Astrocyte (in vitro differentiated cells and primary cell): ENCODE results near the gene SF1.

ENCODE experiments used
- EZH2 ChIP-seq: IDR thresholded peaks from 2 replicates; pipeline ENCODE4 v1.6.1; 2012; ENCODE audit warnings: mild to moderate bottlenecking, low read length, inconsistent platforms; ENCODE audit not compliant: insufficient read depth
- TF ChIP-seq, protein P1 (sequence below): IDR thresholded peaks from 2 replicates; pipeline ENCODE4 v1.5.1; 2011; ENCODE audit warnings: low read depth, mild to moderate bottlenecking, inconsistent platforms, low read length, moderate library complexity; ENCODE audit not compliant: insufficient read depth

DNA sequence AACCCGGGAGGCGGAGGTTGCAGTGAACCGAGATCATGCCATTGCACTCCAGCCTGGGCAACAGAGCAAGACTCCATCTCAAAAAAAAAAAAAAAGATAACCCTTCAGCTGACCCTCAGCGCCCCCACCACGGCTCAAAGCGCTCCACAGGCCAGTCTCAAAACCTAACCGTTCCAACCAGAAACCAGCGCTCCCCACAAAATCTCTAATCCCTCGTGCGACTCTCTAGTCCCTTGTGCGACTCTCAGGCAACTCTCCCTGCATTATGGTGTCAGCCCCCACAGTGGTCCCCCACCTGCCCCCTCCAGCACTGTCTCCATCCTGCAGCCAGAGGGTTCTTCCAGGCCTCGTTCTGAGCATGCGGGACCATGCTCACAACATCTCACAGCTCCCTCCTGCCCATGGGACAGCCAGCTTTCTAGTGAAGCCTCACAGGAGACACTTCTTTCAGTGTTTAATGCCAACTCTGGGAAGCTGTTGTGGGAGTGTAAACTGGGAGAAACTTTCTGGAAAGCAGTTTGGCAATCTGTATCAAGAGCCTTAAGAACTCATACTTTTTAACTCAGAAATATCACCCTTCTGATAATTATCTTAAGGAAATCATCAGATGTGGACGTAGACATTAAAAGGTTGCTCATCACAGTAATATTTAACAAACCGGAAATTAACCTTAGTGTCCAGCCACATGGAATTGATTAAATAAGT lies 30.2 kb downstream of the SF1 start:
- TF ChIP-seq, protein P1, sequence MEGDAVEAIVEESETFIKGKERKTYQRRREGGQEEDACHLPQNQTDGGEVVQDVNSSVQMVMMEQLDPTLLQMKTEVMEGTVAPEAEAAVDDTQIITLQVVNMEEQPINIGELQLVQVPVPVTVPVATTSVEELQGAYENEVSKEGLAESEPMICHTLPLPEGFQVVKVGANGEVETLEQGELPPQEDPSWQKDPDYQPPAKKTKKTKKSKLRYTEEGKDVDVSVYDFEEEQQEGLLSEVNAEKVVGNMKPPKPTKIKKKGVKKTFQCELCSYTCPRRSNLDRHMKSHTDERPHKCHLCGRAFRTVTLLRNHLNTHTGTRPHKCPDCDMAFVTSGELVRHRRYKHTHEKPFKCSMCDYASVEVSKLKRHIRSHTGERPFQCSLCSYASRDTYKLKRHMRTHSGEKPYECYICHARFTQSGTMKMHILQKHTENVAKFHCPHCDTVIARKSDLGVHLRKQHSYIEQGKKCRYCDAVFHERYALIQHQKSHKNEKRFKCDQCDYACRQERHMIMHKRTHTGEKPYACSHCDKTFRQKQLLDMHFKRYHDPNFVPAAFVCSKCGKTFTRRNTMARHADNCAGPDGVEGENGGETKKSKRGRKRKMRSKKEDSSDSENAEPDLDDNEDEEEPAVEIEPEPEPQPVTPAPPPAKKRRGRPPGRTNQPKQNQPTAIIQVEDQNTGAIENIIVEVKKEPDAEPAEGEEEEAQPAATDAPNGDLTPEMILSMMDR = no peak
- TF ChIP-seq EZH2 = no peak
